Astrocyte (in vitro differentiated cells and primary cell): ENCODE data around the gene DEGS1. TPM values are rescaled to one million over a fixed set of nuclear protein-coding genes. Genes with fewer than 3 reads are reported as not detected.

ENCODE experiments used
- DNase-seq: peaks from one replicate; pipeline ENCODE4 v3.0.0-alpha.2; 2010; ENCODE audit warnings: low read depth
- FAIRE-seq: peaks from 2 replicates; lab custom pipeline; 2011; peaks lifted over from hg19 to GRCh38; lab: Jason Lieb, UNC
- H2AFZ ChIP-seq: 2 replicates; pipeline ENCODE4 v1.6.0; 2012; ENCODE audit warnings: low read depth, low read length, inconsistent platforms
- H3K27ac ChIP-seq: 2 replicates; pipeline ENCODE4 v1.5.1; 2011; ENCODE audit warnings: low read depth, low read length, inconsistent platforms
- H3K27me3 ChIP-seq: 2 replicates; pipeline ENCODE4 v1.6.0; 2011; ENCODE audit warnings: low read length, inconsistent platforms; ENCODE audit not compliant: insufficient read depth
- H3K36me3 ChIP-seq: 2 replicates; pipeline ENCODE4 v1.5.1; 2011; ENCODE audit warnings: low read length, inconsistent platforms; ENCODE audit not compliant: insufficient read depth
- H3K4me1 ChIP-seq: 2 replicates; pipeline ENCODE4 v1.5.1; 2011; ENCODE audit warnings: low read length, inconsistent platforms; ENCODE audit not compliant: insufficient read depth
- H3K4me2 ChIP-seq: 2 replicates; pipeline ENCODE4 v1.6.0; 2012; ENCODE audit warnings: low read length, inconsistent platforms
- H3K4me3 ChIP-seq: 2 replicates; pipeline ENCODE4 v1.5.1; 2011; ENCODE audit warnings: low read depth, mild to moderate bottlenecking, low read length, inconsistent platforms; ENCODE audit not compliant: insufficient read depth
- H3K79me2 ChIP-seq: 2 replicates; pipeline ENCODE4 v1.6.0; 2012; ENCODE audit warnings: mild to moderate bottlenecking, low read length, inconsistent platforms; ENCODE audit not compliant: insufficient read depth
- H3K9ac ChIP-seq: 2 replicates; pipeline ENCODE4 v1.6.0; 2012; ENCODE audit warnings: mild to moderate bottlenecking, low read length, inconsistent platforms
- H3K9me3 ChIP-seq: 2 replicates; pipeline ENCODE4 v1.5.1; 2012; ENCODE audit warnings: low read depth, mild to moderate bottlenecking, low read length, inconsistent platforms; ENCODE audit not compliant: insufficient read depth
- H4K20me1 ChIP-seq: 2 replicates; pipeline ENCODE4 v1.6.0; 2012; ENCODE audit warnings: low read length, inconsistent platforms; ENCODE audit not compliant: insufficient read depth
- H3K27ac Mint-ChIP-seq: one replicate; pipeline ENCODE4 v1.8.0; 2021; ENCODE audit warnings: mild to moderate bottlenecking, mixed read lengths; ENCODE audit not compliant: unreplicated experiment
- H3K27me3 Mint-ChIP-seq: one replicate; pipeline ENCODE4 v1.8.0; 2021; ENCODE audit warnings: low read depth, mixed read lengths; ENCODE audit not compliant: unreplicated experiment
- H3K36me3 Mint-ChIP-seq: one replicate; pipeline ENCODE4 v1.8.0; 2021; ENCODE audit warnings: low read depth, mixed read lengths; ENCODE audit not compliant: unreplicated experiment
- H3K4me1 Mint-ChIP-seq: one replicate; pipeline ENCODE4 v1.8.0; 2021; ENCODE audit warnings: low read depth, mixed read lengths; ENCODE audit not compliant: unreplicated experiment
- H3K4me3 Mint-ChIP-seq: one replicate; pipeline ENCODE4 v1.8.0; 2021; ENCODE audit warnings: mild to moderate bottlenecking, moderate library complexity, mixed read lengths; ENCODE audit not compliant: unreplicated experiment
- H3K9me3 Mint-ChIP-seq: one replicate; pipeline ENCODE4 v1.8.0; 2021; ENCODE audit warnings: mild to moderate bottlenecking, mixed read lengths; ENCODE audit not compliant: unreplicated experiment
- EZH2 ChIP-seq: IDR thresholded peaks from 2 replicates; pipeline ENCODE4 v1.6.1; 2012; ENCODE audit warnings: mild to moderate bottlenecking, low read length, inconsistent platforms; ENCODE audit not compliant: insufficient read depth
- total RNA-seq: library from RNA; stranded (reverse); gene quantifications from 2 replicates; pipeline ENCODE4 v1.2.1, GENCODE V29; 2021
- TF ChIP-seq, protein P1 (sequence below): IDR thresholded peaks from 2 replicates; pipeline ENCODE4 v1.5.1; 2011; ENCODE audit warnings: low read depth, mild to moderate bottlenecking, inconsistent platforms, low read length, moderate library complexity; ENCODE audit not compliant: insufficient read depth

Gene DEGS1
- total RNA-seq, 1 donor from 2014 or later = 115 TPM

DNA sequence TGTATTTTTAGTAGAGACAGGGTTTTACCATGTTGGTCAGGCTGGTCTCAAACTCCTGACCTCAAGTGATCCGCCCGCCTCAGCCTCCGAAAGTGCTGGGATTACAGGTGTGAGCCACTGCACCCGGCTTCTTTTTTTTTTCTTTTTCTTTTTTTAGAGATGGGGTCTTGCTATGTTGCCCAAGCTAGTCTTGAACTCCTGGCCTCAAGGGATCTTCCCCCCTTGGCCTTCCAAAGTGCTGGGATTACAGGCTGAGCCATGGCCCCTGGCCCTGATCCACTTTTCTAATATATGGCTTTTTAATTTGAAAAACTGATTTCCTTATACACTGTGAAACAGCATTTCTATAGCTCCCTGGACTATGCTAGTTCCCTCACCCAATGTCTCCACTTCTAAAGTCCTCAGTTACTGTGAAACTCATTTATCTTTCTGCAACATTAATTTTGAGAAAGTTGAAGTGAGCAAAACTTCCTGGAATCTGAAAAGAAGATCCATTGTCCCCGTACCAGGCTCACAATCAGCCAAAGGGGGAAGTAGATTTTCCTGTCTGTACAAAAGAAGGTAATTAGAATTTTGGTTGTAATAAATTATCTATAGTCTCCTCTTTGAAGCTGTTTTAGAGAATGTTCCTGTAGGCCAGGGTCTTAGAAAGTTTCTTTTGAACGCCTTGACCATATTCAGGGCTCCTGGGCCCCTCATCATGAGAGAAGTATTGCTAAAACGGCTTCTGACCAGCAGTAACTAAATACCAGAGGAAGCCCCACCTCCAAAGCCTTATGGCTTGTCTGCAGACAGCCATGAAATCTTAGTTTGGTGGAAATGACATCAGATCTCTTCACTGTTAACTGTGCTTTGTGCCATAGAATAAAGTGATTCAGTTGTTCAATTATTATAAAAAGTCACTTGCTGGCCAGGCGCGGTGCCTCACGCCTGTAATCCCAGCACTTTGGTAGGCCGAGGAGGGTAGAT, 34.9 kb downstream of the DEGS1 start:
- Histone ChIP-seq H3K27me3 (no peaks in the 10 kb centered on the region), H3K4me3 (no peak overlapping the region), H3K4me1 (no peaks in the 10 kb centered on the region), H3K79me2 (no peaks in the 10 kb centered on the region), H4K20me1 (no peaks in the 10 kb centered on the region), H3K27ac (no peak overlapping the region), H3K36me3 (no peaks in the 10 kb centered on the region), H3K9ac (no peak overlapping the region), H3K9me3 (no peaks in the 10 kb centered on the region), H3K4me2 (no peak overlapping the region), H2AFZ (no peak overlapping the region)
- Mint-ChIP-seq H3K9me3 (no peaks in the 10 kb centered on the region), H3K27me3 (no peaks in the 10 kb centered on the region), H3K27ac (no peak overlapping the region), H3K4me1 (peaks cover 19% of the 10 kb centered on the region), H3K36me3 (no peaks in the 10 kb centered on the region), H3K4me3 (no peak overlapping the region)
- DNase-seq (no peak), FAIRE-seq (no peak)
- TF ChIP-seq, protein P1, sequence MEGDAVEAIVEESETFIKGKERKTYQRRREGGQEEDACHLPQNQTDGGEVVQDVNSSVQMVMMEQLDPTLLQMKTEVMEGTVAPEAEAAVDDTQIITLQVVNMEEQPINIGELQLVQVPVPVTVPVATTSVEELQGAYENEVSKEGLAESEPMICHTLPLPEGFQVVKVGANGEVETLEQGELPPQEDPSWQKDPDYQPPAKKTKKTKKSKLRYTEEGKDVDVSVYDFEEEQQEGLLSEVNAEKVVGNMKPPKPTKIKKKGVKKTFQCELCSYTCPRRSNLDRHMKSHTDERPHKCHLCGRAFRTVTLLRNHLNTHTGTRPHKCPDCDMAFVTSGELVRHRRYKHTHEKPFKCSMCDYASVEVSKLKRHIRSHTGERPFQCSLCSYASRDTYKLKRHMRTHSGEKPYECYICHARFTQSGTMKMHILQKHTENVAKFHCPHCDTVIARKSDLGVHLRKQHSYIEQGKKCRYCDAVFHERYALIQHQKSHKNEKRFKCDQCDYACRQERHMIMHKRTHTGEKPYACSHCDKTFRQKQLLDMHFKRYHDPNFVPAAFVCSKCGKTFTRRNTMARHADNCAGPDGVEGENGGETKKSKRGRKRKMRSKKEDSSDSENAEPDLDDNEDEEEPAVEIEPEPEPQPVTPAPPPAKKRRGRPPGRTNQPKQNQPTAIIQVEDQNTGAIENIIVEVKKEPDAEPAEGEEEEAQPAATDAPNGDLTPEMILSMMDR = no peak
- TF ChIP-seq EZH2 = no peak

DNA sequence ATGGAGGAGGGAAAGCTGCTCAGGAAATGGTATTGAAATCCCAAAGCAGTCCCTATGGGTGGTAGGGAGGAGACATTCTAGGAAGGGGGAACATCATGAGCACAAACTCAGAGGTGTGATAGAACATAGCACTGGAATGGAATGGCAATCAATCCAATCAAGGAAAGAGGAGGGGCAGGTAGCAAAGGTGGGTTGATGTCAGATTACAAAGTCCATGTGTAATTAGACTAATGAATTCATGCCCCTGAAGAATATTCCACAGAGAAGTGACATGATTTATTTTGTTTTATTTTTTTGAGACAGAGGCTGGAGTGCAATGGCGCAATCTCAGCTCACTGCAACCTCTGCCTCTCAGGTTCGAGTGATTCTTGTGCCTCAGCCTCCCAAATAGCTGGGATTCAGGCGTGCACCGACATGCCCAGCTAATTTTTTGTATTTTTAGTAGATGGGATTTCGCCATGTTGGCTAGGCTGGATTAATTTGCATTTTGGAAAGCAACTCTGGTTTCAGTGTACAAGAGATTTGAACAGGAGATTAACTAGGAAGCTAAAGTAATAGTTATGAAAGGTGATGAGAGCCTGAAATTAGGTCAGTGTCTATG, 36.1 kb downstream of the DEGS1 start:
- no peak for TF ChIP-seq EZH2
- TF ChIP-seq, protein P1 = no peak
- H3K9ac ChIP-seq = no peak overlapping the region
- DNase-seq (no peak), FAIRE-seq (no peak)
- Mint-ChIP-seq H3K27me3 (no peaks in the 10 kb centered on the region), H3K4me1 (peaks cover 19% of the 10 kb centered on the region), H3K27ac (no peak overlapping the region), H3K36me3 (no peaks in the 10 kb centered on the region), H3K9me3 (no peaks in the 10 kb centered on the region), H3K4me3 (no peak overlapping the region)
- no peaks in the 10 kb centered on the region for H3K9me3 ChIP-seq
- H3K4me3 ChIP-seq = no peak overlapping the region
- peaks cover 10% of the 10 kb centered on the region for H3K4me1 ChIP-seq
- no peak overlapping the region for H3K27ac ChIP-seq
- no peak overlapping the region for H2AFZ ChIP-seq
- no peaks in the 10 kb centered on the region for H3K27me3 ChIP-seq
- H3K79me2 ChIP-seq = no peaks in the 10 kb centered on the region
- no peaks in the 10 kb centered on the region for H4K20me1 ChIP-seq
- H3K36me3 ChIP-seq = no peaks in the 10 kb centered on the region
- H3K4me2 ChIP-seq = no peak overlapping the region
